Natural killer cell (primary cell): ENCODE data around the gene C5orf34. TPM values are rescaled to one million over a fixed set of nuclear protein-coding genes. Genes with fewer than 3 reads are reported as not detected.
"Not testable (repeated sequence)": the region's sequence is repeated elsewhere in the genome, so short reads cannot be mapped to it uniquely, and the experiment has no call there.

Source experiments
- ATAC-seq, 3 donors: fragments of 150-1000 bp in 2 of 3; fragments of 200-7000 bp in 1 of 3; cut with Tn5 transposase; 1 replicate in 1 of 3; 2 replicates in 2 of 3; pipeline ENCODE4 v1.10.0; 2021; ENCODE audit warnings: mild to moderate bottlenecking in 2 of 3, moderate library complexity in 2 of 3
- DNase-seq, 2 donors: peaks; one replicate each; pipeline versions ENCODE4 v3.0.0 to v3.0.0-alpha.2; 2013 to 2021; ENCODE audit warnings: mixed read lengths in 1 of 2
- H3K27ac ChIP-seq: one replicate; pipeline ENCODE4 v1.5.1; 2013; ENCODE audit warnings: mild to moderate bottlenecking, low read length
- H3K27me3 ChIP-seq: one replicate; pipeline ENCODE4 v1.6.1; 2013; ENCODE audit warnings: low read length; ENCODE audit not compliant: control insufficient read depth, insufficient read depth
- H3K36me3 ChIP-seq: one replicate; pipeline ENCODE4 v1.6.1; 2013; ENCODE audit warnings: low read length; ENCODE audit not compliant: control insufficient read depth, insufficient read depth
- H3K4me1 ChIP-seq: one replicate; pipeline ENCODE4 v1.6.1; 2013; ENCODE audit warnings: low read length; ENCODE audit not compliant: control insufficient read depth, insufficient read depth
- H3K4me3 ChIP-seq: one replicate; pipeline ENCODE4 v1.5.1; 2013; ENCODE audit warnings: low read length
- H3K9me3 ChIP-seq: one replicate; pipeline ENCODE4 v1.6.1; 2013; ENCODE audit warnings: low read length; ENCODE audit not compliant: control insufficient read depth, insufficient read depth
- H3K27ac Mint-ChIP-seq, 2 donors: one replicate each; pipeline ENCODE4 v1.8.0; 2022; ENCODE audit warnings: mild to moderate bottlenecking in 2 of 2, mixed read lengths in 2 of 2, moderate library complexity in 1 of 2
- H3K27me3 Mint-ChIP-seq, 2 donors: one replicate each; pipeline ENCODE4 v1.8.0; 2022; ENCODE audit warnings: low read depth in 2 of 2, mixed read lengths in 2 of 2
- H3K36me3 Mint-ChIP-seq: one replicate; pipeline ENCODE4 v1.8.0; 2022; ENCODE audit warnings: mixed read lengths
- H3K4me1 Mint-ChIP-seq, 2 donors: one replicate each; pipeline ENCODE4 v1.8.0; 2022; ENCODE audit warnings: mixed read lengths in 2 of 2
- H3K4me3 Mint-ChIP-seq: one replicate; pipeline ENCODE4 v1.8.0; 2022; ENCODE audit warnings: mild to moderate bottlenecking, moderate library complexity, mixed read lengths
- H3K9me3 Mint-ChIP-seq, 2 donors: one replicate each; pipeline ENCODE4 v1.8.0; 2022; ENCODE audit warnings: mixed read lengths in 2 of 2
- CTCF ChIP-seq: fragments of 200-600 bp; IDR thresholded peaks from one replicate; pipeline ENCODE4 v1.8.0; 2022; ENCODE audit warnings: antibody characterized with exemption
- WGBS: methylation state at CpG from one replicate; pipeline ENCODE4 v1.1.7; 2013; ENCODE audit warnings: missing lambda C conversion rate; ENCODE audit not compliant: insufficient coverage; 5-methylcytosine and 5-hydroxymethylcytosine counted together
- intact Hi-C: fragments of 100-400 bp; cut with micrococcal nuclease; formaldehyde crosslinking; loops from one replicate; pipeline ENCODE4 v1.14.2; 2022
- total RNA-seq, 4 donors: library from RNA; stranded (reverse); fragments of 120-200 nt in 1 of 4; gene quantifications; one replicate each; pipeline versions ENCODE4 v1.2.3 to v1.2.4, GENCODE V29; 2013 to 2022

C5orf34 gene
- total RNA-seq, 3 donors from 2014 or later (not counting 1 experiment from before 2014, with no cell fraction given): 1.1 to 1.8 (median 1.3) TPM

GRCh38 chr5:43461066-43461465 lies 53.9 kb downstream of the C5orf34 start:
- H3K4me1 Mint-ChIP-seq: peaks cover 10 to 17% of the 10 kb centered on the region in 2 donors
- H3K27me3 ChIP-seq: no peaks in the 10 kb centered on the region
- intact Hi-C loops: no loop called here
- H3K4me3 ChIP-seq: no peak overlapping the region
- no peak overlapping the region for H3K27ac ChIP-seq
- H3K36me3 Mint-ChIP-seq: peaks cover 10% of the 10 kb centered on the region
- no peaks in the 10 kb centered on the region for H3K4me1 ChIP-seq
- no peak for ATAC-seq
- no peaks in the 10 kb centered on the region for H3K36me3 ChIP-seq
- H3K27ac Mint-ChIP-seq: no peak overlapping the region
- TF ChIP-seq CTCF: no peak
- H3K27me3 Mint-ChIP-seq: no peaks in the 10 kb centered on the region
- WGBS: 100% methylated on average over 1 of the region's 1 CpG
- H3K9me3 ChIP-seq: no peaks in the 10 kb centered on the region
- H3K9me3 Mint-ChIP-seq: peaks cover 0 to 5% of the 10 kb centered on the region in 2 donors
- DNase-seq: no peak
- H3K4me3 Mint-ChIP-seq: no peak overlapping the region

GRCh38 chr5:43456556-43456955 lies 58.4 kb downstream of the C5orf34 start:
- H3K27ac ChIP-seq: no peak overlapping the region
- H3K27me3 ChIP-seq: no peaks in the 10 kb centered on the region
- TF ChIP-seq CTCF: no peak
- no peaks in the 10 kb centered on the region for H3K4me1 ChIP-seq
- Mint-ChIP-seq H3K9me3 (peaks cover 0 to 5% of the 10 kb centered on the region in 2 donors), H3K27me3 (no peaks in the 10 kb centered on the region), H3K27ac (no peak overlapping the region), H3K4me1 (peaks cover 0 to 3% of the 10 kb centered on the region in 2 donors), H3K36me3 (peaks cover 8% of the 10 kb centered on the region), H3K4me3 (no peak overlapping the region)
- WGBS: 96% methylated on average over 3 of the region's 3 CpGs
- no peak for DNase-seq
- no peak for ATAC-seq
- H3K9me3 ChIP-seq: no peaks in the 10 kb centered on the region
- H3K36me3 ChIP-seq: peaks cover 3% of the 10 kb centered on the region
- H3K4me3 ChIP-seq: no peak overlapping the region
- intact Hi-C loops: no loop called here

- peaks cover 11% of the 10 kb centered on the region for H3K9me3 ChIP-seq
- H3K4me1 Mint-ChIP-seq, H3K27me3 ChIP-seq, H3K36me3 ChIP-seq, H3K27me3 Mint-ChIP-seq, H3K4me3 Mint-ChIP-seq, intact Hi-C loops, H3K4me1 ChIP-seq, H3K4me3 ChIP-seq, DNase-seq, H3K27ac ChIP-seq, H3K27ac Mint-ChIP-seq, ATAC-seq: not testable (repeated sequence)
- Mint-ChIP-seq H3K9me3 (peaks cover 21 to 27% of the 10 kb centered on the region in 2 donors), H3K36me3 (peaks cover 51% of the 10 kb centered on the region)
These were observed 73.4 kb downstream of the C5orf34 start for GRCh38 chr5:43441575-43441974.

GRCh38 chr5:43437062-43437660 lies 77.8 kb downstream of the C5orf34 start:
- 91% methylated on average over 2 of the region's 3 CpGs for WGBS

More at GRCh38 chr5:43437062-43437660, 77.8 kb downstream of the C5orf34 start:
- Mint-ChIP-seq H3K27ac (no peak overlapping the region), H3K36me3 (peaks cover 34% of the 10 kb centered on the region), H3K27me3 (no peaks in the 10 kb centered on the region), H3K9me3 (peaks cover 16 to 20% of the 10 kb centered on the region in 2 donors), H3K4me3 (no peak overlapping the region), H3K4me1 (no peaks in the 10 kb centered on the region)
- DNase-seq: no peak
- TF ChIP-seq CTCF: no peak
- Histone ChIP-seq H3K4me3 (no peak overlapping the region), H3K27me3 (no peaks in the 10 kb centered on the region), H3K27ac (no peak overlapping the region), H3K4me1 (no peaks in the 10 kb centered on the region), H3K9me3 (peaks cover 5% of the 10 kb centered on the region), H3K36me3 (no peaks in the 10 kb centered on the region)
- intact Hi-C loops: no loop called here
- peak in 1 of 3 donors; percentile 32 for ATAC-seq

Other genes with a start within 250 kb of the C5orf34 start
- gene HMGCS1, start 201.7 kb downstream of the C5orf34 start, total RNA-seq: 100 to 1,000 TPM in 1 of 3 donors, 10 to 100 TPM in 2; 53.0 to 105 (median 85.8) TPM
- 10 to 100 TPM; 17.5 to 25.8 (median 25.1) TPM for gene CCL28, start 102.8 kb downstream of the C5orf34 start, total RNA-seq
- gene TMEM267, start 31.3 kb downstream of the C5orf34 start, total RNA-seq: 10 to 100 TPM in 1 of 3 donors, 1 to 10 TPM in 2; 7.2 to 12.8 (median 8.8) TPM
- 10 to 100 TPM; 22.4 to 35.1 (median 29.2) TPM for gene PAIP1, start 41.9 kb upstream of the C5orf34 start, total RNA-seq
- 10 to 100 TPM; 57.0 to 66.1 (median 64.6) TPM for gene NNT, start 88.0 kb upstream of the C5orf34 start, total RNA-seq